COLO668 (cell line): ENCODE data around the gene SERPIND1.
A peak's percentile ranks its signal among the peaks of the same experiment; 100 is the strongest.

Experiments
- DNase-seq: peaks from one replicate; lab custom pipeline; 2025; ENCODE audit not compliant: unreplicated experiment; lab: John Stamatoyannopoulos, UW

The SERPIND1 gene

GRCh38 chr22:20788627-20789344 is 14.9 kb downstream of the SERPIND1 start:
- DNase-seq = no peak

DNA sequence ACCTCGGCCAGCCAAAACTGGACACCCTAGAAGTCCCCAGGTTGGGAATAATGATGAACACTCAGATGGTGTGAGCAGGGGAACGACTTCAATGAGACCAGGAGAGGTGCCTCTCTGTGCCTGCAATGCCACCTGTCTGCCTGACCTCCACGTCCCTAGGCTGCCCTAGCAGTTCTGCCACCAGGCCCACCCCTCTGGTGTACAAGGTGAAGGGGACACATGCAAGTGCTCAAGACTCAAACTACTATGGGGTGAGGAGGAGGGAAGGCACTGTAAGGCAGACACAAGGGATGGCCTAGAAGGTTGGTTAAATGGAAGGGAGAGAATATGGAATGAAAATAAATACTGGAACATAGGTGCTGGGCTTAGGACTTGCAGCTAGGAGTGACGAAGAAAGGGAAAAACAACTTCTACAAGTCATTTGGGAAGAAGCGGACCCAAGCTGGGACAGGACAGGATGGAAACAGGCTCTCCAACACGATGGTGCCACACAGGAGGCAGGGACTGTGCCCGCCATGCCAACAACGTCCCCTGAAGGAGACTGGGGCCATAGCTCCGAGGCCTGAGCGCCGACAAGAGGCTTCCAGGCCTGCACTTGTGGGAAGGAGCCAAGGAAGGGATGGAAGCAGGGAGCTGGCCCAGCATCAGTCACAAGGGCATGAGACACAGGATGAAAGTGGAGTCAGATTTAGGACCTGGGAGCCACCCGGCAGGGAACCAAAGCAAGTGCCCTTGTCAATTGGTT is 18.5 kb downstream of the SERPIND1 start:
- no peak for DNase-seq

DNA sequence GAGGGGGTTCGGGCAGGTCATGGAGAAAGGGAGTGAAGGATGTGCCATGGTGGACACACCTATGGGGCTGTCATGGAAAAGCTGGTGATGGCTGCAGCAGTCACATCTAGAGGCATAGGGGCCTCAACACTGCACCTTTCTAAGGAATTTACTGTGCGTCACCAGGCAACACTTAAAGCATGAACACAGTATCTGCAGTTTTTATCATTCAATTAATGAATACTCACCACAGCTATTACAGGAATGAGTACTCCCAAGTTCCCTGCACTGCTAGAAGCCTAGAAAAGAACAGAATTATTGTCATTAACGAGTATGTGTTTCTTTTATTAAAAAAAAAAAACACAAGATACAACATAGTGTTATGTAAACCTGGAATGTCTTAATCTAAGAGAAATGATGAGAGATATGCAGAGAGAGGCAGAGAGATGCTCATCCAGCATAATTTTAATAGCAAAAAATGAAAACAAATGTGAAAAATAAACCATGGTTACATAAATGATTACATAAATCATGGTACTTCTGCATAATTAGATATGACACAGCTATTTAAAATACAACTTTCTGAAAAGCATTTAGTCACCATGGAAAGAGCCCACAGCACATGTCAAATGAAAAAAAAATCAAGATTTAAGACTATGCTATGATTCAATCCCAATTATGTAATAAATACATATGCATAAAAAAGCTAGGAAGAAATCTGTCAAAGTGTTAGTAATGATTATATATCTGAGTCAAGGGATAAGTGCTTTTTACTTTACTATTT is 19.2 kb downstream of the SERPIND1 start:
- DNase-seq = no peak

GRCh38 chr22:20793748-20794649 is 20.1 kb downstream of the SERPIND1 start:
- DNase-seq = no peak

GRCh38 chr22:20794650-20795413 is 20.9 kb downstream of the SERPIND1 start:
- no peak for DNase-seq

- DNase-seq = no peak
Measured at GRCh38 chr22:20796731-20797130, 22.8 kb downstream of the SERPIND1 start.

- DNase-seq = no peak
Measured at GRCh38 chr22:20798218-20798617, 24.3 kb downstream of the SERPIND1 start.

DNA sequence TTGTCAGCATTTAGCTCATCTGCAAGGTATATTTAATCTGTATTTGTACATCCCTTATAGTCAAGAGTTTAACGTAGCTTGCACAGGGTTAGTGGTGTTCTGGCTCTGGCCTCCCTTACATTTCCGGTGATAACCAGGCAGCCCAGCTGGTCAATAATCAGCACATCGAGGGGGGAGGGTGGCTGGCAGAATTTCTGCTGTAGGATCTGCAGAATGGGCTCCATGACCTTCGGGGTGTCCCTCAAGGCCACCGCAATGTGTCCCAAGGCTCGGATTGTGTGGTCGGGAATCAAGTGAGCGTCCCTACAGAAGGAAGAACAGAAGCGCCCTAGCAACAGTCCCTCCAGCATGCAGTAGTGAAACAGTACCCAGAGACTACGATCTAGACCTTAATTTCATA is 25.1 kb downstream of the SERPIND1 start:
- DNase-seq = no peak

- no peak for DNase-seq
Measured at GRCh38 chr22:20799449-20799848, 25.5 kb downstream of the SERPIND1 start.

GRCh38 chr22:20802452-20802851 is 28.5 kb downstream of the SERPIND1 start:
- DNase-seq = no peak

DNA sequence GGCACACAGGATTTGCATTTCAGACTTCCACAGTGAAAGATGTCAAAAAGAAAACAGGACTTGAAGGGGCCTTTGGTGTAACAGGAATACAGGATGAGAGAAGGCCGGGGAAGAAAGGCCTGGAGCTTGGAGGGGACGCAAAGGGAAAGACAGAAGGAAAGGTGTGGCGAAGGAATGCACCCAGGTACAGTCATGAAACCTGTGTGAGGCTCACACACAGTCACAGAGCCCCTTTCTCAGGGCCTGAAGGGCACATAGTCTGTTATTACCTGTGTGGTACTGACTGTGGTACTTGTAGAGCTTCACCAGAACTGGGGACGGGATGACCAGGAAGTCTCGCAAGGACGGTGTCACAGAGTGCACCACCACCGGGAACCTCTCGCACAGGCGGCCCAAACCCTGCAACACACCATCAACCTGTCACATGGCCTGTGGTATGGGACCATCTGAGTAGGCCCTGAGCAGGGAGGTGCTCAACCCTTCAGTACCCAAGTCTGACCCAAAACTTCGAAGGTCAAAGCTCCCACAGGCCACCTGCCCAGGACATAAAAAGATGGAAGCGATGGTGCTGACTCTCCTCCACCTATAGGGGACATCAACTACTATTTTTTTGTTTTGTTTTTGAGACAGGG is 29.1 kb downstream of the SERPIND1 start:
- DNase-seq = no peak

- peak; percentile 24 for DNase-seq
Measured at GRCh38 chr22:20803696-20804324, 29.9 kb downstream of the SERPIND1 start.

- DNase-seq = no peak
Measured at GRCh38 chr22:20804650-20805049, 30.7 kb downstream of the SERPIND1 start.

- DNase-seq = no peak
Measured at GRCh38 chr22:20805972-20806471, 32.1 kb downstream of the SERPIND1 start.

GRCh38 chr22:20807315-20807752 is 33.4 kb downstream of the SERPIND1 start:
- DNase-seq = no peak

DNA sequence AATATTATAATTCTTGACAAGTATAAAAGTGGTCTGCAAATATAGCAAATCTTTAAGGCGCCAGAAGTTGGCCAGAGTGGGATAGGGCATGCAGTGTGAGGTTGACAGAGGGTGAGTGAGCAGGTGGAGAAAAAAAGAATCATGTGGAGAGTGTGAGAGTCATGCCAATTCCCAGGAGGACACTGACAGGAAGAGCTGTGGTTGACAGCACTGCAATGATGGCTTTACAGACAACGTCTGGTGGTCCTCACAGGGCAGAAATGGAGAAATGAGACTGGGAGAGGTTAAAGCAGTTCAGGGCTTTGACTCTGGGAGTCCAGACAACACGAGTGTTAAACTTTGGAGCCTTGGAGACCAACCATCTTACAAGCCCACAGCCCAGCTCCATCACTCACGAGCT is 34.9 kb downstream of the SERPIND1 start:
- no peak for DNase-seq

DNA sequence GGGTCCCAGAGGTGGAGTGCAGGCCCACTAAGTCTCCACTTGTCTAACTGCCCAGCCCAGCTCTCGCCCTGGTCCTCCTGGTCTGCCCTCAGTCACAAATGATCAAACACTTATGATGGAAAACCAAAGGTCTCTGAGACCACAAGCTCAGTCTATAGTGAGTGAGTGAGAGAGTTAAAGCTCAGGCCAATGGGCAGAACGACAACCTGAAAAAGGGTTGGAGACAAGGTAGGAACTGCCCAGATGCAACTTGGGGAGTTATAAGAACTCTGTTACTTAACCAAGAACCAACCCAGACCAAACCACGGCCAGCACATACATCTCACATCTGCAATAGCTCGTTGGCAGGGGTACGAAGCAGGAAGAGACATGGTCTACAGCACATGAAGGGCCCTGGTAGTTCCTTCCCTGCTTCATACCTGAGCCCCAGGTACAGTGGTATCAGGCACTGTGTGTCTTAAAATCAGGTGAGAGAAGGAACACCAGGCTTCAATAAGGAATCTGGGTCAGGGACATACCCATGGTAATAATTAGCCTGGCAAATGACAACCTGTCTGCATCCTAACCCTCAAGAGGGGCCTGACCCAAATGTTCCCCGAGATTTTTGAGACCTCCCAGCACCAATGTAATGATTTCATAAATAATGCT is 35.7 kb downstream of the SERPIND1 start:
- no peak for DNase-seq

GRCh38 chr22:20810645-20811044 is 36.7 kb downstream of the SERPIND1 start:
- DNase-seq = no peak
